K562 (cell line): ENCODE results near the gene ASB15. TPM values are rescaled to one million over a fixed set of nuclear protein-coding genes. Genes with fewer than 3 reads are reported as not detected.
A peak's percentile ranks its signal among the peaks of the same experiment; 100 is the strongest.

ENCODE experiments used
- CXXC5 ChIP-seq: fragments of 250-450 bp; sonication (Bioruptor Pico); IDR thresholded peaks from 2 replicates; pipeline ENCODE4 v1.8.0; 2022; ENCODE audit warnings: inconsistent platforms, mild to moderate bottlenecking, moderate library complexity
- ESRRA ChIP-seq: fragments of 450-650 bp; IDR thresholded peaks from 2 replicates; pipeline ENCODE4 v1.6.1; 2014; ENCODE audit warnings: low read depth, mild to moderate bottlenecking, moderate library complexity, borderline replicate concordance
- ETV1 ChIP-seq: fragments of 450-650 bp; conservative IDR thresholded peaks from 2 replicates; pipeline ENCODE4 v1.6.1; 2016; ENCODE audit warnings: missing genetic modification characterization, control low read depth, low read depth, missing compliant biosample characterization
- HLTF ChIP-seq: fragments of 450-650 bp; IDR thresholded peaks from 2 replicates; pipeline ENCODE4 v1.6.1; 2016
- KLF16 ChIP-seq: IDR thresholded peaks from 2 replicates; pipeline ENCODE4 v1.6.1; 2016; ENCODE audit warnings: antibody characterized with exemption
- RAD21 ChIP-seq, 2 experiments: fragments of 250-450 bp in 1 of 2; fragments of 450-650 bp in 1 of 2; sonication (Bioruptor Pico) in 1 of 2; formaldehyde crosslinking in 1 of 2; IDR thresholded peaks in 1 of 2; conservative IDR thresholded peaks in 1 of 2; 2 replicates each; pipeline versions ENCODE4 v1.4.0 to v1.8.0; 2020 to 2022; ENCODE audit warnings: mild to moderate bottlenecking in 2 of 2, moderate library complexity in 1 of 2
- SMAD3 ChIP-seq: fragments of 450-650 bp; formaldehyde crosslinking; conservative IDR thresholded peaks from 2 replicates; pipeline ENCODE4 v1.4.0; 2020; ENCODE audit warnings: mild to moderate bottlenecking
- SNRNP70 ChIP-seq: fragments of 200-400 bp; formaldehyde crosslinking; optimal IDR thresholded peaks from 2 replicates; pipeline ENCODE3; 2017; ENCODE audit warnings: low read depth, low read length
- ZNF282 ChIP-seq: sonication (generic); formaldehyde crosslinking; IDR thresholded peaks from 2 replicates; pipeline ENCODE4 v1.8.1; 2023; ENCODE audit warnings: missing genetic modification reagents
- polyA plus RNA-seq, 8 experiments: library from polyadenylated mRNA; depleted of rRNA in 4 of 8; stranded (reverse) in 5 of 8; unstranded in 3 of 8; fragments of >200 nt; fragmentation: Nextera tagmentation in 2 of 8; fragmentation: Illumina TruSeq in 1 of 8; extraction: Ambion mirVana in 2 of 8; extraction: Trizol in 1 of 8; gene quantifications; 2 replicates each; pipeline versions ENCODE4 v1.2.1 to v1.2.3, GENCODE V29; 2011 to 2014; ENCODE audit warnings: inconsistent platforms in 1 of 8, missing spikeins in 1 of 8
- total RNA-seq, 7 experiments: library from RNA; depleted of rRNA in 6 of 7; stranded (reverse); fragments of >200 nt in 6 of 7; fragmentation: Illumina TruSeq in 2 of 7; extraction: Trizol in 2 of 7; gene quantifications; 2 replicates each; pipeline versions ENCODE4 v1.2.1 to v1.2.3, GENCODE V29; 2011 to 2021; ENCODE audit warnings: low replicate concordance in 1 of 7
- TF ChIP-seq, protein P1 (sequence below): fragments of 450-650 bp; IDR thresholded peaks from 2 replicates; pipeline ENCODE4 v1.6.1; 2016; ENCODE audit warnings: mild to moderate bottlenecking, moderate library complexity
- TF ChIP-seq, protein P2 (sequence below), 3 experiments: IDR thresholded peaks in 2 of 3; conservative IDR thresholded peaks in 1 of 3; 2 replicates each; pipeline ENCODE4 v1.5.1; 2011 to 2012; ENCODE audit warnings: low read length in 3 of 3, mild to moderate bottlenecking in 3 of 3, control low read depth in 2 of 3, improper control_type of control experiment in 1 of 3, inconsistent platforms in 1 of 3, low read depth in 1 of 3, mixed read lengths in 1 of 3, moderate library complexity in 1 of 3; ENCODE audit not compliant: insufficient read depth in 2 of 3
- TF ChIP-seq, protein P3 (sequence below): IDR thresholded peaks from 2 replicates; pipeline ENCODE4 v1.6.1; 2014; ENCODE audit warnings: antibody characterized with exemption

Gene ASB15
- total and polyA plus RNA-seq, 9 of the 15 experiments (the other 6 are each of a cell fraction or from before 2014, with no cell fraction given) = 0.03 to 0.14 (median 0.04) TPM; not detected in 3

DNA sequence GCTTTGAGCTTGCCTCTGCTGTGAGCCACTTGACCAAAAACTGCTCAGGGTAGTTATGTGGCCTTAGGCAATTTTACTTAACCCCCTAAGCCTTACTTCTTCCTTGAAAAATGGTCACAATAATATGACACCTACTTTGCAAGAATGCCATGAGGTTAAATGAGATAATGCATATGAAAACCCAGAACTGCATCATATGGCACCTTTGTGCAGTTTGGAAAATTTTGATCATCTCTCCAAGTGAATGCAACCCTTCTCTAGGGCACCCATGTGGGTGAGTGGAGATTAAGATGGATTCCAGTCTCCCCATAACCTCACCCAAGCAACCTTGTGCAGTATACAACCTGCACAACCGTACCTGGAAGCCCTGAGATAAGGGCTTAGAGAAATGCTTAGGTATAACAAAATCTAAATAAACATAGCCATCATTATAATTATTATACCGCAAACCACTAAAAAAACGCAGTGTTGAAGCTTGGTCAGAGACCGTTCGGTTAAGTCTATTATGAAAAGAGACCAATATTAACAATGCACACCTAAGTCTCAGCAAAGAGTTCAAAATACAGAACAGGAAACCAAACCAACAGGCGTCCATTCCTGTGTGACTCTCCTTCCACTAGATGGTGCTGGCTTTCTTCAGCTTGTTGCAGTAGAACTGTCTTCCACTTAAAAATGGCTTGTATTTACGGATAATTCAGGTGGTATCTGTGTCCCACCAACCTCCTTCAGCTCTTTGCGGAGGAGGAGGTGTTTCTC lies 21.0 kb upstream of the ASB15 start (continued):
- TF ChIP-seq, protein P1, sequence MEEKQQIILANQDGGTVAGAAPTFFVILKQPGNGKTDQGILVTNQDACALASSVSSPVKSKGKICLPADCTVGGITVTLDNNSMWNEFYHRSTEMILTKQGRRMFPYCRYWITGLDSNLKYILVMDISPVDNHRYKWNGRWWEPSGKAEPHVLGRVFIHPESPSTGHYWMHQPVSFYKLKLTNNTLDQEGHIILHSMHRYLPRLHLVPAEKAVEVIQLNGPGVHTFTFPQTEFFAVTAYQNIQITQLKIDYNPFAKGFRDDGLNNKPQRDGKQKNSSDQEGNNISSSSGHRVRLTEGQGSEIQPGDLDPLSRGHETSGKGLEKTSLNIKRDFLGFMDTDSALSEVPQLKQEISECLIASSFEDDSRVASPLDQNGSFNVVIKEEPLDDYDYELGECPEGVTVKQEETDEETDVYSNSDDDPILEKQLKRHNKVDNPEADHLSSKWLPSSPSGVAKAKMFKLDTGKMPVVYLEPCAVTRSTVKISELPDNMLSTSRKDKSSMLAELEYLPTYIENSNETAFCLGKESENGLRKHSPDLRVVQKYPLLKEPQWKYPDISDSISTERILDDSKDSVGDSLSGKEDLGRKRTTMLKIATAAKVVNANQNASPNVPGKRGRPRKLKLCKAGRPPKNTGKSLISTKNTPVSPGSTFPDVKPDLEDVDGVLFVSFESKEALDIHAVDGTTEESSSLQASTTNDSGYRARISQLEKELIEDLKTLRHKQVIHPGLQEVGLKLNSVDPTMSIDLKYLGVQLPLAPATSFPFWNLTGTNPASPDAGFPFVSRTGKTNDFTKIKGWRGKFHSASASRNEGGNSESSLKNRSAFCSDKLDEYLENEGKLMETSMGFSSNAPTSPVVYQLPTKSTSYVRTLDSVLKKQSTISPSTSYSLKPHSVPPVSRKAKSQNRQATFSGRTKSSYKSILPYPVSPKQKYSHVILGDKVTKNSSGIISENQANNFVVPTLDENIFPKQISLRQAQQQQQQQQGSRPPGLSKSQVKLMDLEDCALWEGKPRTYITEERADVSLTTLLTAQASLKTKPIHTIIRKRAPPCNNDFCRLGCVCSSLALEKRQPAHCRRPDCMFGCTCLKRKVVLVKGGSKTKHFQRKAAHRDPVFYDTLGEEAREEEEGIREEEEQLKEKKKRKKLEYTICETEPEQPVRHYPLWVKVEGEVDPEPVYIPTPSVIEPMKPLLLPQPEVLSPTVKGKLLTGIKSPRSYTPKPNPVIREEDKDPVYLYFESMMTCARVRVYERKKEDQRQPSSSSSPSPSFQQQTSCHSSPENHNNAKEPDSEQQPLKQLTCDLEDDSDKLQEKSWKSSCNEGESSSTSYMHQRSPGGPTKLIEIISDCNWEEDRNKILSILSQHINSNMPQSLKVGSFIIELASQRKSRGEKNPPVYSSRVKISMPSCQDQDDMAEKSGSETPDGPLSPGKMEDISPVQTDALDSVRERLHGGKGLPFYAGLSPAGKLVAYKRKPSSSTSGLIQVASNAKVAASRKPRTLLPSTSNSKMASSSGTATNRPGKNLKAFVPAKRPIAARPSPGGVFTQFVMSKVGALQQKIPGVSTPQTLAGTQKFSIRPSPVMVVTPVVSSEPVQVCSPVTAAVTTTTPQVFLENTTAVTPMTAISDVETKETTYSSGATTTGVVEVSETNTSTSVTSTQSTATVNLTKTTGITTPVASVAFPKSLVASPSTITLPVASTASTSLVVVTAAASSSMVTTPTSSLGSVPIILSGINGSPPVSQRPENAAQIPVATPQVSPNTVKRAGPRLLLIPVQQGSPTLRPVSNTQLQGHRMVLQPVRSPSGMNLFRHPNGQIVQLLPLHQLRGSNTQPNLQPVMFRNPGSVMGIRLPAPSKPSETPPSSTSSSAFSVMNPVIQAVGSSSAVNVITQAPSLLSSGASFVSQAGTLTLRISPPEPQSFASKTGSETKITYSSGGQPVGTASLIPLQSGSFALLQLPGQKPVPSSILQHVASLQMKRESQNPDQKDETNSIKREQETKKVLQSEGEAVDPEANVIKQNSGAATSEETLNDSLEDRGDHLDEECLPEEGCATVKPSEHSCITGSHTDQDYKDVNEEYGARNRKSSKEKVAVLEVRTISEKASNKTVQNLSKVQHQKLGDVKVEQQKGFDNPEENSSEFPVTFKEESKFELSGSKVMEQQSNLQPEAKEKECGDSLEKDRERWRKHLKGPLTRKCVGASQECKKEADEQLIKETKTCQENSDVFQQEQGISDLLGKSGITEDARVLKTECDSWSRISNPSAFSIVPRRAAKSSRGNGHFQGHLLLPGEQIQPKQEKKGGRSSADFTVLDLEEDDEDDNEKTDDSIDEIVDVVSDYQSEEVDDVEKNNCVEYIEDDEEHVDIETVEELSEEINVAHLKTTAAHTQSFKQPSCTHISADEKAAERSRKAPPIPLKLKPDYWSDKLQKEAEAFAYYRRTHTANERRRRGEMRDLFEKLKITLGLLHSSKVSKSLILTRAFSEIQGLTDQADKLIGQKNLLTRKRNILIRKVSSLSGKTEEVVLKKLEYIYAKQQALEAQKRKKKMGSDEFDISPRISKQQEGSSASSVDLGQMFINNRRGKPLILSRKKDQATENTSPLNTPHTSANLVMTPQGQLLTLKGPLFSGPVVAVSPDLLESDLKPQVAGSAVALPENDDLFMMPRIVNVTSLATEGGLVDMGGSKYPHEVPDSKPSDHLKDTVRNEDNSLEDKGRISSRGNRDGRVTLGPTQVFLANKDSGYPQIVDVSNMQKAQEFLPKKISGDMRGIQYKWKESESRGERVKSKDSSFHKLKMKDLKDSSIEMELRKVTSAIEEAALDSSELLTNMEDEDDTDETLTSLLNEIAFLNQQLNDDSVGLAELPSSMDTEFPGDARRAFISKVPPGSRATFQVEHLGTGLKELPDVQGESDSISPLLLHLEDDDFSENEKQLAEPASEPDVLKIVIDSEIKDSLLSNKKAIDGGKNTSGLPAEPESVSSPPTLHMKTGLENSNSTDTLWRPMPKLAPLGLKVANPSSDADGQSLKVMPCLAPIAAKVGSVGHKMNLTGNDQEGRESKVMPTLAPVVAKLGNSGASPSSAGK = peak; percentile 9; the same call in 1 of the 2 replicates
- peak; percentile 74; the same call in 1 of the 2 replicates for TF ChIP-seq HLTF
- 0 out of 2 replicates have a peak, but pooled peaks have one; percentile 18 for TF ChIP-seq SMAD3
- TF ChIP-seq ETV1 (tag) = peak; percentile 63
- TF ChIP-seq RAD21 (CRISPR knock-in tag; conservative IDR thresholded peaks at IDR 0.05 in 1 of 2, IDR thresholded peaks at IDR 0.05 in 1 of 2) = peak; percentile 97 to 98
- TF ChIP-seq KLF16 = peak; percentile 49; the same call in 1 of the 2 replicates
- TF ChIP-seq, protein P2, sequence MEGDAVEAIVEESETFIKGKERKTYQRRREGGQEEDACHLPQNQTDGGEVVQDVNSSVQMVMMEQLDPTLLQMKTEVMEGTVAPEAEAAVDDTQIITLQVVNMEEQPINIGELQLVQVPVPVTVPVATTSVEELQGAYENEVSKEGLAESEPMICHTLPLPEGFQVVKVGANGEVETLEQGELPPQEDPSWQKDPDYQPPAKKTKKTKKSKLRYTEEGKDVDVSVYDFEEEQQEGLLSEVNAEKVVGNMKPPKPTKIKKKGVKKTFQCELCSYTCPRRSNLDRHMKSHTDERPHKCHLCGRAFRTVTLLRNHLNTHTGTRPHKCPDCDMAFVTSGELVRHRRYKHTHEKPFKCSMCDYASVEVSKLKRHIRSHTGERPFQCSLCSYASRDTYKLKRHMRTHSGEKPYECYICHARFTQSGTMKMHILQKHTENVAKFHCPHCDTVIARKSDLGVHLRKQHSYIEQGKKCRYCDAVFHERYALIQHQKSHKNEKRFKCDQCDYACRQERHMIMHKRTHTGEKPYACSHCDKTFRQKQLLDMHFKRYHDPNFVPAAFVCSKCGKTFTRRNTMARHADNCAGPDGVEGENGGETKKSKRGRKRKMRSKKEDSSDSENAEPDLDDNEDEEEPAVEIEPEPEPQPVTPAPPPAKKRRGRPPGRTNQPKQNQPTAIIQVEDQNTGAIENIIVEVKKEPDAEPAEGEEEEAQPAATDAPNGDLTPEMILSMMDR (IDR thresholded peaks at IDR 0.05 in 2 of 3, conservative IDR thresholded peaks at IDR 0.05 in 1 of 3; ENCODE audit: insufficient read depth in 2 of 3, low read depth in 1 of 3, low read length in 3 of 3) = peak; percentile 81 to 95 (median 83)
- TF ChIP-seq, protein P3, sequence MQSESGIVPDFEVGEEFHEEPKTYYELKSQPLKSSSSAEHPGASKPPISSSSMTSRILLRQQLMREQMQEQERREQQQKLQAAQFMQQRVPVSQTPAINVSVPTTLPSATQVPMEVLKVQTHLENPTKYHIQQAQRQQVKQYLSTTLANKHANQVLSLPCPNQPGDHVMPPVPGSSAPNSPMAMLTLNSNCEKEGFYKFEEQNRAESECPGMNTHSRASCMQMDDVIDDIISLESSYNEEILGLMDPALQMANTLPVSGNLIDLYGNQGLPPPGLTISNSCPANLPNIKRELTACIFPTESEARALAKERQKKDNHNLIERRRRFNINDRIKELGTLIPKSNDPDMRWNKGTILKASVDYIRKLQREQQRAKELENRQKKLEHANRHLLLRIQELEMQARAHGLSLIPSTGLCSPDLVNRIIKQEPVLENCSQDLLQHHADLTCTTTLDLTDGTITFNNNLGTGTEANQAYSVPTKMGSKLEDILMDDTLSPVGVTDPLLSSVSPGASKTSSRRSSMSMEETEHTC = 0 out of 2 replicates have a peak, but pooled peaks have one; percentile 17
- TF ChIP-seq SNRNP70 = no peak
- TF ChIP-seq ESRRA = peak; percentile 23; the same call in 1 of the 2 replicates
- no peak for TF ChIP-seq ZNF282 (CRISPR knock-in tag)
- no peak for TF ChIP-seq CXXC5 (CRISPR knock-in tag)
